ENCODE measurements around the gene CDON. TPM values are rescaled to one million over a fixed set of nuclear protein-coding genes. Genes with fewer than 3 reads are reported as not detected.

CDON gene
- total RNA-seq, 3 donors from 2014 or later (not counting 1 experiment from before 2014, with no cell fraction given), result 0.25 to 0.38 TPM; not detected in 1

- no peaks in the 10 kb centered on the region for H3K27me3 Mint-ChIP-seq (ENCODE audit: low read depth in 2 of 2)
- 79% methylated on average over 14 of the region's 14 CpGs for WGBS (ENCODE audit: insufficient coverage)
Observed at GRCh38 chr11:126105022-126105747, 42.5 kb upstream of the CDON start.

GRCh38 chr11:126104420-126104819, 41.8 kb upstream of the CDON start:
- H3K27me3 ChIP-seq (ENCODE audit: control insufficient read depth, insufficient read depth, low read length), result no peaks in the 10 kb centered on the region
- ATAC-seq, result no peak
- no peak overlapping the region for H3K4me3 ChIP-seq (ENCODE audit: low read length)
- Mint-ChIP-seq H3K36me3 (no peaks in the 10 kb centered on the region), H3K4me1 (no peaks in the 10 kb centered on the region), H3K27ac (no peak overlapping the region), H3K4me3 (no peak overlapping the region), H3K9me3 (no peaks in the 10 kb centered on the region), H3K27me3 (ENCODE audit: low read depth in 2 of 2) (no peaks in the 10 kb centered on the region)
- intact Hi-C loops (cut with micrococcal nuclease), result no loop called here
- no peaks in the 10 kb centered on the region for H3K36me3 ChIP-seq (ENCODE audit: control insufficient read depth, insufficient read depth, low read length)
- no peaks in the 10 kb centered on the region for H3K4me1 ChIP-seq (ENCODE audit: control insufficient read depth, insufficient read depth, low read length)
- no peaks in the 10 kb centered on the region for H3K9me3 ChIP-seq (ENCODE audit: control insufficient read depth, insufficient read depth, low read length)
- no peak overlapping the region for H3K27ac ChIP-seq (ENCODE audit: low read length)
- TF ChIP-seq CTCF (IDR thresholded peaks at IDR 0.05), result no peak
- 83% methylated on average over 6 of the region's 6 CpGs for WGBS (ENCODE audit: insufficient coverage)
- DNase-seq, result no peak

More at GRCh38 chr11:126105022-126105747, 42.5 kb upstream of the CDON start:
- Mint-ChIP-seq H3K4me3 (no peak overlapping the region), H3K36me3 (no peaks in the 10 kb centered on the region), H3K4me1 (no peaks in the 10 kb centered on the region), H3K9me3 (no peaks in the 10 kb centered on the region), H3K27ac (no peak overlapping the region)
- H3K27ac ChIP-seq (ENCODE audit: low read length), result no peak overlapping the region
- DNase-seq (no peak), ATAC-seq (no peak)
- no peaks in the 10 kb centered on the region for H3K27me3 ChIP-seq (ENCODE audit: control insufficient read depth, insufficient read depth, low read length)
- no peaks in the 10 kb centered on the region for H3K9me3 ChIP-seq (ENCODE audit: control insufficient read depth, insufficient read depth, low read length)
- no peak for TF ChIP-seq CTCF (IDR thresholded peaks at IDR 0.05)
- intact Hi-C loops (cut with micrococcal nuclease), result no loop called here
- no peak overlapping the region for H3K4me3 ChIP-seq (ENCODE audit: low read length)
- no peaks in the 10 kb centered on the region for H3K4me1 ChIP-seq (ENCODE audit: control insufficient read depth, insufficient read depth, low read length)
- no peaks in the 10 kb centered on the region for H3K36me3 ChIP-seq (ENCODE audit: control insufficient read depth, insufficient read depth, low read length)

GRCh38 chr11:126103150-126103549, 40.5 kb upstream of the CDON start:
- H3K4me3 Mint-ChIP-seq, result no peak overlapping the region
- Histone ChIP-seq H3K27ac (ENCODE audit: low read length) (no peak overlapping the region), H3K9me3 (ENCODE audit: control insufficient read depth, insufficient read depth, low read length) (no peaks in the 10 kb centered on the region), H3K4me3 (ENCODE audit: low read length) (no peak overlapping the region), H3K36me3 (ENCODE audit: control insufficient read depth, insufficient read depth, low read length) (no peaks in the 10 kb centered on the region), H3K27me3 (ENCODE audit: control insufficient read depth, insufficient read depth, low read length) (no peaks in the 10 kb centered on the region), H3K4me1 (ENCODE audit: control insufficient read depth, insufficient read depth, low read length) (no peaks in the 10 kb centered on the region)
- H3K36me3 Mint-ChIP-seq, result no peaks in the 10 kb centered on the region
- no peak for TF ChIP-seq CTCF (IDR thresholded peaks at IDR 0.05)
- no peak for DNase-seq
- H3K9me3 Mint-ChIP-seq, result no peaks in the 10 kb centered on the region
- no peak for ATAC-seq
- WGBS (ENCODE audit: insufficient coverage), result 80% methylated on average over 5 of the region's 5 CpGs
- no peaks in the 10 kb centered on the region for H3K27me3 Mint-ChIP-seq (ENCODE audit: low read depth in 2 of 2)
- intact Hi-C loops (cut with micrococcal nuclease), result no loop called here
- H3K27ac Mint-ChIP-seq, result no peak overlapping the region
- no peaks in the 10 kb centered on the region for H3K4me1 Mint-ChIP-seq

Data from natural killer cell (primary cell).